Endothelial cell of umbilical vein (primary cell): ENCODE results near the gene TRAPPC10. TPM values are rescaled to one million over a fixed set of nuclear protein-coding genes. Genes with fewer than 3 reads are reported as not detected.

Source experiments
- BruUV-seq: library from RNA; stranded (reverse); fragments of 400-500 nt; replicated peaks from 2 replicates; lab custom pipeline; 2021; lab: Mats Ljungman, UMichigan
- CTCF ChIA-PET: fragments of 300-600, 350-600 bp; sonication (Branson Sonifier 250); formaldehyde crosslinking; loops from one replicate; lab custom pipeline; 2021; ENCODE audit warnings: antibody characterized with exemption, inconsistent platforms; lab: Charles Lee
- POLR2A ChIA-PET: fragments of 300-600, 350-600 bp; sonication (Branson Sonifier 250); formaldehyde crosslinking; loops from one replicate; lab custom pipeline; 2021; ENCODE audit warnings: antibody characterized with exemption, inconsistent platforms; lab: Charles Lee
- DNase-seq: peaks from one replicate; pipeline ENCODE4 v3.0.0-alpha.2; 2011; ENCODE audit warnings: low read depth, low spot score
- FAIRE-seq: peaks from 2 replicates; lab custom pipeline; 2011; peaks lifted over from hg19 to GRCh38; lab: Jason Lieb, UNC
- H2AFZ ChIP-seq: 2 replicates; pipeline ENCODE4 v1.6.0; 2012; ENCODE audit warnings: low read depth, low read length, control low read depth, inconsistent platforms
- H3K27ac ChIP-seq: 2 replicates; pipeline ENCODE4 v1.5.1; 2011; ENCODE audit warnings: low read depth, mild to moderate bottlenecking, control low read depth, low read length, moderate library complexity; ENCODE audit not compliant: insufficient read depth
- H3K27me3 ChIP-seq, 2 experiments: 2 replicates each; pipeline versions ENCODE4 v1.6.0 to v1.6.1; 2011; ENCODE audit warnings: low read length in 2 of 2, mixed read lengths in 1 of 2; ENCODE audit not compliant: control insufficient read depth in 2 of 2, insufficient read depth in 2 of 2
- H3K36me3 ChIP-seq, 2 experiments: 2 replicates in 1 of 2; 3 replicates in 1 of 2; pipeline ENCODE4 v1.5.1; 2011; ENCODE audit warnings: low read length in 2 of 2, mild to moderate bottlenecking in 1 of 2, moderate library complexity in 1 of 2; ENCODE audit not compliant: control insufficient read depth in 2 of 2, insufficient read depth in 2 of 2; ENCODE audit errors: extremely low read depth in 1 of 2
- H3K4me1 ChIP-seq: 3 replicates; pipeline ENCODE4 v1.5.1; 2011; ENCODE audit warnings: mild to moderate bottlenecking, low read length; ENCODE audit not compliant: control insufficient read depth, insufficient read depth; ENCODE audit errors: extremely low read depth
- H3K4me2 ChIP-seq: 2 replicates; pipeline ENCODE4 v1.6.1; 2011; ENCODE audit warnings: low read length, control low read depth, mixed read lengths; ENCODE audit not compliant: insufficient read depth
- H3K4me3 ChIP-seq, 3 experiments: fragments of 200-600 bp in 1 of 3; sonication (generic), shearing (Covaris generic) in 1 of 3; replicated peaks in 1 of 3; 2 replicates each; pipeline ENCODE4 v1.5.1; 2011 to 2016; ENCODE audit warnings: control low read depth in 3 of 3, low read length in 3 of 3, mild to moderate bottlenecking in 2 of 3, inconsistent platforms in 1 of 3, low read depth in 1 of 3, moderate library complexity in 1 of 3; ENCODE audit not compliant: insufficient read depth in 1 of 3
- H3K79me2 ChIP-seq: 2 replicates; pipeline ENCODE4 v1.6.0; 2012; ENCODE audit warnings: low read length, inconsistent platforms; ENCODE audit not compliant: control insufficient read depth, insufficient read depth
- H3K9ac ChIP-seq: replicated peaks from 2 replicates; pipeline ENCODE3; 2011; ENCODE audit warnings: low read length, control low read depth; ENCODE audit not compliant: insufficient read depth; ENCODE audit errors: extremely low read depth
- H3K9me1 ChIP-seq: replicated peaks from 3 replicates; pipeline ENCODE4 v1.6.0; 2011; ENCODE audit warnings: mild to moderate bottlenecking, low read length; ENCODE audit not compliant: control insufficient read depth, insufficient read depth; ENCODE audit errors: extremely low read depth
- H3K9me3 ChIP-seq: replicated peaks from 2 replicates; pipeline ENCODE4 v1.5.1; 2012; ENCODE audit warnings: low read length, inconsistent platforms; ENCODE audit not compliant: control insufficient read depth, insufficient read depth
- H4K20me1 ChIP-seq: replicated peaks from 2 replicates; pipeline ENCODE3; 2011; ENCODE audit warnings: mild to moderate bottlenecking, low read length; ENCODE audit not compliant: control insufficient read depth, insufficient read depth; ENCODE audit errors: extremely low read depth
- CTCF ChIP-seq, 2 donors: IDR thresholded peaks; 1 replicate in 1 of 2; 2 replicates in 1 of 2; pipeline ENCODE4 v1.5.1; 2011; ENCODE audit warnings: low read length in 2 of 2, mild to moderate bottlenecking in 2 of 2, moderate library complexity in 2 of 2, control low read depth in 1 of 2, inconsistent platforms in 1 of 2, low read depth in 1 of 2; ENCODE audit not compliant: insufficient read depth in 1 of 2; ENCODE audit errors: extremely low read depth in 1 of 2
- EZH2 ChIP-seq: IDR thresholded peaks from 2 replicates; pipeline ENCODE4 v1.6.1; 2012; ENCODE audit warnings: borderline replicate concordance, low read depth, mild to moderate bottlenecking, moderate library complexity, low read length, inconsistent platforms; ENCODE audit not compliant: severe bottlenecking
- FOS ChIP-seq: IDR thresholded peaks from 2 replicates; pipeline ENCODE4 v1.6.1; 2011; ENCODE audit warnings: mild to moderate bottlenecking, low read length, moderate library complexity, borderline replicate concordance; ENCODE audit not compliant: insufficient read depth
- GATA2 ChIP-seq: IDR thresholded peaks from 2 replicates; pipeline ENCODE4 v1.7.0; 2011; ENCODE audit warnings: low read depth, mild to moderate bottlenecking, moderate library complexity, mixed read lengths, low read length; ENCODE audit not compliant: insufficient read length, insufficient read depth
- JUN ChIP-seq: IDR thresholded peaks from 2 replicates; pipeline ENCODE4 v1.6.1; 2011; ENCODE audit warnings: borderline replicate concordance, low read depth; ENCODE audit not compliant: insufficient read length, insufficient read depth
- MAX ChIP-seq: IDR thresholded peaks from 2 replicates; pipeline ENCODE4 v1.6.1; 2011; ENCODE audit not compliant: insufficient read depth, insufficient read length
- MYC ChIP-seq: IDR thresholded peaks from one replicate; pipeline ENCODE4 v1.6.1; 2011; ENCODE audit warnings: mild to moderate bottlenecking, low read depth, low read length
- POLR2A ChIP-seq: IDR thresholded peaks from 2 replicates; pipeline ENCODE4 v1.6.1; 2012; ENCODE audit warnings: low read depth, mild to moderate bottlenecking, control low read depth, low read length
- POLR2AphosphoS5 ChIP-seq: IDR thresholded peaks from 2 replicates; pipeline ENCODE4 v1.6.1; 2012; ENCODE audit warnings: low read depth, mild to moderate bottlenecking, control low read depth, low read length, moderate library complexity; ENCODE audit not compliant: insufficient read depth
- dilution Hi-C: fragments of 300-500 bp; cut with MboI; formaldehyde crosslinking; loops from one replicate; pipeline ENCODE4 v1.15.0; 2019; ENCODE audit warnings: low sequenced_read_pairs; ENCODE audit not compliant: extremely low pct_ligation_motif_present
- intact Hi-C: fragments of 100-400 bp; cut with micrococcal nuclease; formaldehyde crosslinking; loops from one replicate; pipeline ENCODE4 v1.10.0; 2022
- polyA plus RNA-seq, 4 experiments: library from polyadenylated mRNA; depleted of rRNA in 3 of 4; stranded (reverse) in 3 of 4; unstranded in 1 of 4; fragments of >200 nt; gene quantifications; 2 replicates each; pipeline versions ENCODE4 v1.2.1 to v1.2.3, GENCODE V29; 2011 to 2012; ENCODE audit warnings: missing spikeins in 1 of 4
- total RNA-seq: library from RNA; stranded (reverse); gene quantifications from 2 replicates; pipeline ENCODE4 v1.2.3, GENCODE V29; 2021

Gene TRAPPC10
- total and polyA plus RNA-seq, 2 donors (not counting 3 experiments of a cell fraction or from before 2014, with no cell fraction given) = 21.5 to 33.6 TPM

DNA sequence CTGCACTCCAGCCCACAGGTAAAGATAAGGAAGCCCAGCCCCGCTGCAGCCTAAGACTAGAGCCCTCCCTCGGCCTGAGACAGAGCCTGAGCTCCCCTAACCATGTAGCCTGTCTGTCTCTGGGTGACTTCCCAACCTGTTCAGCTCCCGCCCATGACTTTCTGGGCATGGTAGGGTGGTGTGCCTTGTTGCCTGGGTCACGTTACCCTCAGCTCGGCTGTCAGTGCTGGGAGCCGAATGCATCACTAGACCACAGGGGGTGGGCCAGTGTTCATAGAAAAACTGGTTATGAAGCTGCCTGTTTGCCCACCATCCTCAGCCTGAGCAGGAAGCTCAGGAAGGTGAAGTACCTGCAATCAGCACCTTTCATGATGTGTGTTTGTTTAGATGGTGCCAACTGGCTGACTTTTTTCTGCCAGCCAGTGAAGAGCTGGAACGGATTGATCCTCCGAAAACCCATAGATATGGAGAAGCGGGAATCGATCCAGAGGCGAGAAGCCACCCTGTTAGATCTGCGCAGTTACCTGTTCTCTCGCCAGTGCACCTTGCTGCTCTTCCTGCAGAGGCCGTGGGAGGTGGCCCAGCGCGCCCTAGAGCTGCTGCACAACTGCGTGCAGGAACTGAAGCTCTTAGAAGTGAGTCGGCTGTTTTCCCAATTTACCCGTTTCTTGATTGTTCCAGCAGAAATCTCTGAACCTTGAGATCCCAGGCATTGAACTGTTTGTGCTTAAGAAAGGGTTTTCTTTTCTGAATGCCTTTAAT, 51.2 kb downstream of the TRAPPC10 start:
- Histone ChIP-seq H3K36me3 (peaks cover 12 to 28% of the 10 kb centered on the region in 2 experiments), H3K4me3 (no peak overlapping the region)

More for the DNA sequence above, 51.2 kb downstream of the TRAPPC10 start:
- no TSS peak for BruUV-seq
- H3K27me3 ChIP-seq = no peaks in the 10 kb centered on the region
- no peak overlapping the region for H3K4me2 ChIP-seq
- no peak overlapping the region for H2AFZ ChIP-seq
- DNase-seq (no peak), FAIRE-seq (no peak)
- peaks cover 3% of the 10 kb centered on the region for H3K79me2 ChIP-seq
- no peak for TF ChIP-seq FOS
- no peak for TF ChIP-seq MAX
- TF ChIP-seq GATA2 = no peak
- no peak for TF ChIP-seq EZH2
- no peak for TF ChIP-seq MYC
- TF ChIP-seq CTCF (IDR thresholded peaks at IDR 0.05; ENCODE audit: extremely low read depth in 1 of 2, insufficient read depth in 1 of 2, low read depth in 1 of 2, low read length in 2 of 2) = no peak
- TF ChIP-seq JUN = no peak
- no peak for TF ChIP-seq POLR2A
- TF ChIP-seq POLR2AphosphoS5 = no peak
- POLR2A ChIA-PET = no interaction called here
- no peak overlapping the region for H3K9ac ChIP-seq
- CTCF ChIA-PET = interaction anchor here (1.2 to 1.3 kb wide), 2 partner anchors 50 to 88 kb away, joined by 3 read pairs; no protein-coding TSS in a partner anchor
- no peaks in the 10 kb centered on the region for H3K4me1 ChIP-seq
- dilution Hi-C loops = no loop called here
- intact Hi-C loops = no loop called here
- no peak overlapping the region for H3K27ac ChIP-seq
- H3K9me1 ChIP-seq = no peaks in the 10 kb centered on the region
- no peaks in the 10 kb centered on the region for H3K9me3 ChIP-seq
- H4K20me1 ChIP-seq = no peaks in the 10 kb centered on the region
